HEK293T (cell line): ENCODE measurements around the gene CLINT1.

Experiments
- BHLHE40 ChIP-seq: fragments of 450-650 bp; IDR thresholded peaks from 2 replicates; pipeline ENCODE4 v1.6.1; 2016; ENCODE audit warnings: mild to moderate bottlenecking, moderate library complexity, borderline replicate concordance
- CTBP1 ChIP-seq: fragments of 450-650 bp; IDR thresholded peaks from 2 replicates; pipeline ENCODE4 v1.6.1; 2016; ENCODE audit warnings: borderline replicate concordance
- ELF4 ChIP-seq: fragments of 450-650 bp; IDR thresholded peaks from 2 replicates; pipeline ENCODE4 v1.6.1; 2017; ENCODE audit warnings: antibody characterized with exemption
- FOXK2 ChIP-seq: fragments of 450-650 bp; IDR thresholded peaks from 2 replicates; pipeline ENCODE4 v1.6.1; 2016; ENCODE audit warnings: mild to moderate bottlenecking
- FOXM1 ChIP-seq: fragments of 450-650 bp; IDR thresholded peaks from 2 replicates; pipeline ENCODE4 v1.6.1; 2017; ENCODE audit warnings: mild to moderate bottlenecking, borderline replicate concordance
- HDGF ChIP-seq: fragments of 450-650 bp; IDR thresholded peaks from 2 replicates; pipeline ENCODE4 v1.6.1; 2017; ENCODE audit warnings: antibody characterized with exemption, borderline replicate concordance
- L3MBTL2 ChIP-seq: fragments of 450-650 bp; conservative IDR thresholded peaks from 2 replicates; pipeline ENCODE4 v1.6.1; 2016; ENCODE audit warnings: mild to moderate bottlenecking
- LEF1 ChIP-seq: fragments of 450-650 bp; IDR thresholded peaks from 2 replicates; pipeline ENCODE4 v1.6.1; 2017; ENCODE audit warnings: mild to moderate bottlenecking, borderline replicate concordance
- PKNOX1 ChIP-seq: fragments of 450-650 bp; IDR thresholded peaks from 2 replicates; pipeline ENCODE4 v1.6.1; 2016
- SP1 ChIP-seq: fragments of 450-650 bp; IDR thresholded peaks from 2 replicates; pipeline ENCODE4 v1.6.1; 2017
- SUZ12 ChIP-seq: fragments of 450-650 bp; IDR thresholded peaks from 2 replicates; pipeline ENCODE4 v1.6.1; 2016; ENCODE audit warnings: mild to moderate bottlenecking
- TARDBP ChIP-seq: fragments of 450-650 bp; IDR thresholded peaks from 2 replicates; pipeline ENCODE4 v1.6.1; 2016
- ZNF384 ChIP-seq: fragments of 450-650 bp; IDR thresholded peaks from 2 replicates; pipeline ENCODE4 v1.6.1; 2016

- TF ChIP-seq HDGF (no peak), L3MBTL2 (no peak), BHLHE40 (no peak), FOXK2 (no peak), ZNF384 (no peak), TARDBP (no peak), FOXM1 (no peak), SP1 (no peak), CTBP1 (no peak), ELF4 (no peak), LEF1 (no peak), PKNOX1 (no peak), SUZ12 (no peak)
These were observed 18.9 kb upstream of the CLINT1 start for GRCh38 chr5:157877821-157878220.
